Measurements from ENCODE around the gene MS4A3. TPM values are rescaled to one million over a fixed set of nuclear protein-coding genes. Genes with fewer than 3 reads are reported as not detected.

MS4A3 gene
- total RNA-seq, 3 donors from 2014 or later (not counting 1 experiment from before 2014, with no cell fraction given): 1.4 to 62.9 TPM; not detected in 1

DNA sequence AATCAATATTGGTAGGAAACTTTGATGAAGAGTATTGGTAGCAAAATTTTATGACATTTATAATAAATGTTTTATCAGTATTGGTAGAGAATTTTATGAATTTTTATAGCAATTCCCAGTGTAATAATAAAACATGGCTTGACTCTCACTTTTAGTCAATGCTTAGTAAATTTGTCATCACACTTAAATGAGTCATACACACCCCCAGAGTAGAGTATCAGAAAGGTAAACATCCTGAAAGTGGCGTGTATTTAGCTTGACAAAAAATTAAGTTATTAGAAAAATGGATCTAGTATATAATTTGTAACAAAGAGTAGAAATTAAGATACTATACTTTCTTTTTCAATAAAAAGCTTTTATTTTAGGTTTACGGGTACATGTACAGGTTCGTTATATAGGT, 2.6 kb downstream of the MS4A3 start:
- ATAC-seq (no peak), DNase-seq (no peak)
- TF ChIP-seq, protein P1, sequence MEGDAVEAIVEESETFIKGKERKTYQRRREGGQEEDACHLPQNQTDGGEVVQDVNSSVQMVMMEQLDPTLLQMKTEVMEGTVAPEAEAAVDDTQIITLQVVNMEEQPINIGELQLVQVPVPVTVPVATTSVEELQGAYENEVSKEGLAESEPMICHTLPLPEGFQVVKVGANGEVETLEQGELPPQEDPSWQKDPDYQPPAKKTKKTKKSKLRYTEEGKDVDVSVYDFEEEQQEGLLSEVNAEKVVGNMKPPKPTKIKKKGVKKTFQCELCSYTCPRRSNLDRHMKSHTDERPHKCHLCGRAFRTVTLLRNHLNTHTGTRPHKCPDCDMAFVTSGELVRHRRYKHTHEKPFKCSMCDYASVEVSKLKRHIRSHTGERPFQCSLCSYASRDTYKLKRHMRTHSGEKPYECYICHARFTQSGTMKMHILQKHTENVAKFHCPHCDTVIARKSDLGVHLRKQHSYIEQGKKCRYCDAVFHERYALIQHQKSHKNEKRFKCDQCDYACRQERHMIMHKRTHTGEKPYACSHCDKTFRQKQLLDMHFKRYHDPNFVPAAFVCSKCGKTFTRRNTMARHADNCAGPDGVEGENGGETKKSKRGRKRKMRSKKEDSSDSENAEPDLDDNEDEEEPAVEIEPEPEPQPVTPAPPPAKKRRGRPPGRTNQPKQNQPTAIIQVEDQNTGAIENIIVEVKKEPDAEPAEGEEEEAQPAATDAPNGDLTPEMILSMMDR (IDR thresholded peaks at IDR 0.05): no peak
- Histone ChIP-seq H3K27me3 (ENCODE audit: control insufficient read depth, insufficient read depth, low read length) (no peaks in the 10 kb centered on the region), H3K4me1 (ENCODE audit: control insufficient read depth, insufficient read depth, low read length) (no peaks in the 10 kb centered on the region), H3K27ac (ENCODE audit: low read length) (no peak overlapping the region), H3K4me3 (ENCODE audit: low read length) (no peak overlapping the region), H3K9me3 (ENCODE audit: control insufficient read depth, insufficient read depth, low read length) (no peaks in the 10 kb centered on the region), H3K36me3 (ENCODE audit: control insufficient read depth, insufficient read depth, low read length) (no peaks in the 10 kb centered on the region)
- no peaks in the 10 kb centered on the region for H3K4me1 Mint-ChIP-seq
- no peak overlapping the region for H3K4me3 Mint-ChIP-seq
- H3K9me3 Mint-ChIP-seq: peaks cover 0 to 2% of the 10 kb centered on the region in 2 donors
- H3K27ac Mint-ChIP-seq: no peak overlapping the region
- WGBS (ENCODE audit: insufficient coverage): no CpG with 5 or more reads among the region's 3 CpGs
- H3K27me3 Mint-ChIP-seq (ENCODE audit: low read depth in 2 of 2): no peaks in the 10 kb centered on the region
- no peaks in the 10 kb centered on the region for H3K36me3 Mint-ChIP-seq
- intact Hi-C loops (cut with micrococcal nuclease): no loop called here

DNA sequence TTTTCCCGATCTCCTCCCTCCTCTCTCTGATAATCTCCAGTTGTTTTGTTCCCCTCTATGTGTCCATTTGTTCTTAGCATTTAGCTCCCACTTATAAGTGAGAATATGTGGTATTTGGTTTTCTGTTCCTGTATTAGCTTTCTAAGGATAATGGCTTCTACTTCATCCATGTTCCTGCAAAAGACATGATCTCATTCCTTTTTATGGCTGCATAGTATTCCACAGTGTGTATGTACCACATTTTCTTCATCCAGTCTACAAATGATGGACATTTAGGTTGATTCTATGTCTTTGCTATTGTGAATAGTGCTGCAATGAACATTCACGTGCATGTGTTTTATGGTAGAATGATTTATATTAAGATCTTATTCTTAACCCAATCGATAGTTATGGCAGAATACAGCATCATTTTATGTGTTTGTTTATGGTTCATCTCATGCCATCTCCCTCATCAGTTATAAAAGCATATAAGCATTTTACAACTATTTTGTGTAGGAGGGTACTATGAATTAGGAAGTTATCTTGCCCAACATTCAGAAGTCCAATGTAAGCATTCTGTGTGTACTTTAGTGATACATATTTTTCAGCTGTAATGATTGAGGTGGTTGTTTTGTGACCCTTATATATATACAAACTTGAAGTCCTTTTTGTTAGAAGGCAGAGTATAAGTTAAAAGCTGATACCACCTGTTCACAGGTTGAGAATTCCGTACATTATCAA, 3.2 kb downstream of the MS4A3 start:
- Histone ChIP-seq H3K4me1 (ENCODE audit: control insufficient read depth, insufficient read depth, low read length) (no peaks in the 10 kb centered on the region), H3K36me3 (ENCODE audit: control insufficient read depth, insufficient read depth, low read length) (no peaks in the 10 kb centered on the region), H3K27me3 (ENCODE audit: control insufficient read depth, insufficient read depth, low read length) (no peaks in the 10 kb centered on the region), H3K27ac (ENCODE audit: low read length) (no peak overlapping the region), H3K9me3 (ENCODE audit: control insufficient read depth, insufficient read depth, low read length) (no peaks in the 10 kb centered on the region), H3K4me3 (ENCODE audit: low read length) (no peak overlapping the region)
- Mint-ChIP-seq H3K27me3 (ENCODE audit: low read depth in 2 of 2) (no peaks in the 10 kb centered on the region), H3K9me3 (peaks cover 0 to 2% of the 10 kb centered on the region in 2 donors), H3K27ac (no peak overlapping the region), H3K36me3 (no peaks in the 10 kb centered on the region), H3K4me1 (no peaks in the 10 kb centered on the region), H3K4me3 (no peak overlapping the region)
- intact Hi-C loops (cut with micrococcal nuclease): no loop called here
- WGBS (ENCODE audit: insufficient coverage): no CpG with 5 or more reads among the region's 4 CpGs
- ATAC-seq: no peak
- TF ChIP-seq, protein P1 (IDR thresholded peaks at IDR 0.05): no peak
- DNase-seq: no peak

DNA sequence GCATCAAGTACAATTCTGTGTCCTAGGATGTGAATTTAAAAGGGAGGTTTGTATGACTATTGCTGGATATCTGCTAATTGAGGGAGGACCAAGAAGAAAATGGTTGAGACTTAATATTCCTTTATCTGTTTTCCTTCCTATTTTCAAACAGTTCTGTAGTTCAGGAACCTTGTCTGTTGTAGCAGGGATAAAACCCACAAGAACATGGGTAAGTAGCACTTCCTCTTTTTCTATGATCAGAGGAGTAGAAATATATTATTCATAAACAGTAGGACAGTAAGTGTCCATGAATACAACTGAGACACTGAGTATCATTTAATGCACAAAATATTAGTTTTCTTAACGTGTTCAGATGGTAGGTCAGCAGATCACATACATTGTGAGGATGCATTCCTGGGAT, 7.6 kb downstream of the MS4A3 start:
- Histone ChIP-seq H3K27me3 (ENCODE audit: control insufficient read depth, insufficient read depth, low read length) (no peaks in the 10 kb centered on the region), H3K27ac (ENCODE audit: low read length) (no peak overlapping the region), H3K36me3 (ENCODE audit: control insufficient read depth, insufficient read depth, low read length) (no peaks in the 10 kb centered on the region), H3K4me1 (ENCODE audit: control insufficient read depth, insufficient read depth, low read length) (no peaks in the 10 kb centered on the region), H3K9me3 (ENCODE audit: control insufficient read depth, insufficient read depth, low read length) (no peaks in the 10 kb centered on the region), H3K4me3 (ENCODE audit: low read length) (no peak overlapping the region)
- H3K27me3 Mint-ChIP-seq (ENCODE audit: low read depth in 2 of 2): no peaks in the 10 kb centered on the region
- H3K4me1 Mint-ChIP-seq: no peaks in the 10 kb centered on the region
- no peak overlapping the region for H3K4me3 Mint-ChIP-seq
- intact Hi-C loops (cut with micrococcal nuclease): no loop called here
- DNase-seq (no peak), ATAC-seq (no peak)
- H3K9me3 Mint-ChIP-seq: peaks cover 0 to 2% of the 10 kb centered on the region in 2 donors
- H3K36me3 Mint-ChIP-seq: no peaks in the 10 kb centered on the region
- no CpG with 5 or more reads among the region's 1 CpG for WGBS (ENCODE audit: insufficient coverage)
- H3K27ac Mint-ChIP-seq: no peak overlapping the region
- TF ChIP-seq, protein P1 (IDR thresholded peaks at IDR 0.05): no peak

DNA sequence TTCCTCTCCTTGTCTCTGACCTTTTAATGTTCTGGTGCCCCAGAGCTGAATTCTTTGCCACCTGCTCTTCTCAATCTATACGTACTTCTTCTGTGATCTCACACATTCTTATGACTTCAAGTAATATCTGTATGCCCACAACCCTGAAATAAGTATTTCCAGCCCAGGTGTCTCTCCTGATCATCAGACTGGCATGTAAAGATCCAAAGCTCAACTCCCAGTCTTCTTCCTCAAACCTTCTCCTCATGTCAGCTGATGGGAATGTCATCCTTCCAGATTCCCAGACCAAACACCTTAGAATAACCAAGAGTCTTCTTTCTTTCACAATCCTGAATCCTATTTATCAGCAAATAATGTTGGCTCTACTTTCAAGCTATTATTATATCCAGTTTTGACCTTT, 9.3 kb downstream of the MS4A3 start:
- intact Hi-C loops (cut with micrococcal nuclease): no loop called here
- WGBS (ENCODE audit: insufficient coverage): 91% methylated on average over 1 of the region's 1 CpG
- Mint-ChIP-seq H3K36me3 (no peaks in the 10 kb centered on the region), H3K4me1 (no peaks in the 10 kb centered on the region), H3K9me3 (no peaks in the 10 kb centered on the region), H3K27me3 (ENCODE audit: low read depth in 2 of 2) (no peaks in the 10 kb centered on the region), H3K27ac (no peak overlapping the region), H3K4me3 (no peak overlapping the region)
- H3K4me3 ChIP-seq (ENCODE audit: low read length): no peak overlapping the region
- H3K36me3 ChIP-seq (ENCODE audit: control insufficient read depth, insufficient read depth, low read length): no peaks in the 10 kb centered on the region
- H3K9me3 ChIP-seq (ENCODE audit: control insufficient read depth, insufficient read depth, low read length): no peaks in the 10 kb centered on the region
- ATAC-seq: no peak
- DNase-seq: no peak
- no peaks in the 10 kb centered on the region for H3K4me1 ChIP-seq (ENCODE audit: control insufficient read depth, insufficient read depth, low read length)
- no peak overlapping the region for H3K27ac ChIP-seq (ENCODE audit: low read length)
- TF ChIP-seq, protein P1 (IDR thresholded peaks at IDR 0.05): no peak
- no peaks in the 10 kb centered on the region for H3K27me3 ChIP-seq (ENCODE audit: control insufficient read depth, insufficient read depth, low read length)

Data from natural killer cell (primary cell).